Mammary epithelial cell (primary cell): ENCODE results near the gene RAPGEF4.

ENCODE experiments used
- EZH2 ChIP-seq: IDR thresholded peaks from 2 replicates; pipeline ENCODE4 v1.6.1; 2012; ENCODE audit warnings: low read length, inconsistent platforms, borderline replicate concordance
- TF ChIP-seq, protein P1 (sequence below), 2 donors: IDR thresholded peaks in 1 of 2; conservative IDR thresholded peaks in 1 of 2; 2 replicates each; pipeline ENCODE4 v1.5.1; 2011 to 2012; ENCODE audit warnings: inconsistent platforms in 2 of 2, low read length in 2 of 2, mild to moderate bottlenecking in 2 of 2, control low read depth in 1 of 2, low read depth in 1 of 2; ENCODE audit not compliant: insufficient read depth in 1 of 2; ENCODE audit errors: extremely low read depth in 1 of 2

DNA sequence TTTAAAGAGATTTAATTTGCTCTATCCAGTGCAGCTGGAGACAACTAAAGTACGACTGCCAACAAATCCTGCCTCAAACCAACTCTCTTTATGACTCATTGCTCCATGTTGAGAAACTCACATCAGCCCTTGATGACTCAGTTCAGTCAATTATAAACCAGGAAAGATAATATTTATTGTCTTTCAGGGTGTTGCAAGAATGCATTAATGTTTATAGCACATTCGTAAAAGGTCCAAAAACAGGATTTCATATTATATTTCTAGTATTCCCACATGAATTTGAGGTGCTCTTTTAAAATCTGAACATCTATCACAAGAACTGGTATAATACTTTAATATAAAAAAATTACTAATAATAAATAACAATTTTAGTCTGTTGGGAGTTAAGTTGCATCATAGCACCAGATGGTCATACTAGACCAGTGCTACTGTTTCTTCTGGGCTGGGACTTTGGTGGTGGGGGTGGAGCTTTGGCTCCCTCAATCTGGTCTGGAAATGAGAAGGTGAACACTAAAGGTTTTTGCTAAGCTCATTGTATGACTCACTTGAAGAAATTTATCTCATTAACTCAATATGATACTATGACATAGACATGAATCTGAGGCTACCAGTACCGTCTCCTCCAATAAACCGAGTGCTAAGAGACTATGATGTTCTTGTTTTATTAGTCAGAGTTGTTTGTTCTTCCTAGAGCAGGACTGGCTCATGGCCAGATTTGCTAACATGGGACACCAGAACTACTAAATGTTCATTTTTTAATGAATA, 313.4 kb downstream of the RAPGEF4 start:
- TF ChIP-seq, protein P1, sequence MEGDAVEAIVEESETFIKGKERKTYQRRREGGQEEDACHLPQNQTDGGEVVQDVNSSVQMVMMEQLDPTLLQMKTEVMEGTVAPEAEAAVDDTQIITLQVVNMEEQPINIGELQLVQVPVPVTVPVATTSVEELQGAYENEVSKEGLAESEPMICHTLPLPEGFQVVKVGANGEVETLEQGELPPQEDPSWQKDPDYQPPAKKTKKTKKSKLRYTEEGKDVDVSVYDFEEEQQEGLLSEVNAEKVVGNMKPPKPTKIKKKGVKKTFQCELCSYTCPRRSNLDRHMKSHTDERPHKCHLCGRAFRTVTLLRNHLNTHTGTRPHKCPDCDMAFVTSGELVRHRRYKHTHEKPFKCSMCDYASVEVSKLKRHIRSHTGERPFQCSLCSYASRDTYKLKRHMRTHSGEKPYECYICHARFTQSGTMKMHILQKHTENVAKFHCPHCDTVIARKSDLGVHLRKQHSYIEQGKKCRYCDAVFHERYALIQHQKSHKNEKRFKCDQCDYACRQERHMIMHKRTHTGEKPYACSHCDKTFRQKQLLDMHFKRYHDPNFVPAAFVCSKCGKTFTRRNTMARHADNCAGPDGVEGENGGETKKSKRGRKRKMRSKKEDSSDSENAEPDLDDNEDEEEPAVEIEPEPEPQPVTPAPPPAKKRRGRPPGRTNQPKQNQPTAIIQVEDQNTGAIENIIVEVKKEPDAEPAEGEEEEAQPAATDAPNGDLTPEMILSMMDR (conservative IDR thresholded peaks at IDR 0.05 in 1 of 2, IDR thresholded peaks at IDR 0.05 in 1 of 2; ENCODE audit: extremely low read depth in 1 of 2, insufficient read depth in 1 of 2, low read depth in 1 of 2, low read length in 2 of 2) = no peak
- no peak for TF ChIP-seq EZH2
